BJ (cell line): Measurements from ENCODE around the gene EFHC1. TPM values are rescaled to one million over a fixed set of nuclear protein-coding genes. Genes with fewer than 3 reads are reported as not detected.
A peak's percentile ranks its signal among the peaks of the same experiment; 100 is the strongest.

ENCODE experiments used
- CTCF ChIA-PET: fragments of 350-600 bp; formaldehyde crosslinking; extraction: SDS; loops from one replicate; lab custom pipeline; 2021; ENCODE audit warnings: antibody characterized with exemption, inconsistent platforms; lab: Yijun Ruan, JAX
- POLR2A ChIA-PET: fragments of 300-600 bp; sonication (Branson Sonifier 250); formaldehyde crosslinking; extraction: SDS; loops from one replicate; lab custom pipeline; 2021; ENCODE audit warnings: antibody characterized with exemption; lab: Charles Lee
- DNase-seq: peaks from one replicate; pipeline ENCODE4 v3.0.0-alpha.2; 2011; ENCODE audit warnings: low read depth
- H3K27me3 ChIP-seq: 2 replicates; pipeline ENCODE4 v1.6.0; 2011; ENCODE audit warnings: low read length; ENCODE audit not compliant: control insufficient read depth, insufficient read depth
- H3K36me3 ChIP-seq: 2 replicates; pipeline ENCODE4 v1.5.1; 2011; ENCODE audit warnings: low read length; ENCODE audit not compliant: control insufficient read depth, insufficient read depth
- H3K4me3 ChIP-seq: 2 replicates; pipeline ENCODE4 v1.5.1; 2011; ENCODE audit warnings: low read depth, mild to moderate bottlenecking, control low read depth, low read length
- polyA plus RNA-seq: library from polyadenylated mRNA; depleted of rRNA; stranded (reverse); fragments of >200 nt; gene quantifications from 2 replicates; pipeline ENCODE4 v1.2.3, GENCODE V29; 2011
- TF ChIP-seq, protein P1 (sequence below): IDR thresholded peaks from 2 replicates; pipeline ENCODE4 v1.5.1; 2011; ENCODE audit warnings: low read depth, mild to moderate bottlenecking, control low read depth, inconsistent platforms, low read length, moderate library complexity; ENCODE audit not compliant: insufficient read depth

Gene EFHC1
- polyA plus RNA-seq, 1 experiment = 16.6 TPM

GRCh38 chr6:52538901-52539354, 118.8 kb downstream of the EFHC1 start:
- H3K36me3 ChIP-seq = peaks cover 6% of the 10 kb centered on the region
- no peaks in the 10 kb centered on the region for H3K27me3 ChIP-seq
- TF ChIP-seq, protein P1, sequence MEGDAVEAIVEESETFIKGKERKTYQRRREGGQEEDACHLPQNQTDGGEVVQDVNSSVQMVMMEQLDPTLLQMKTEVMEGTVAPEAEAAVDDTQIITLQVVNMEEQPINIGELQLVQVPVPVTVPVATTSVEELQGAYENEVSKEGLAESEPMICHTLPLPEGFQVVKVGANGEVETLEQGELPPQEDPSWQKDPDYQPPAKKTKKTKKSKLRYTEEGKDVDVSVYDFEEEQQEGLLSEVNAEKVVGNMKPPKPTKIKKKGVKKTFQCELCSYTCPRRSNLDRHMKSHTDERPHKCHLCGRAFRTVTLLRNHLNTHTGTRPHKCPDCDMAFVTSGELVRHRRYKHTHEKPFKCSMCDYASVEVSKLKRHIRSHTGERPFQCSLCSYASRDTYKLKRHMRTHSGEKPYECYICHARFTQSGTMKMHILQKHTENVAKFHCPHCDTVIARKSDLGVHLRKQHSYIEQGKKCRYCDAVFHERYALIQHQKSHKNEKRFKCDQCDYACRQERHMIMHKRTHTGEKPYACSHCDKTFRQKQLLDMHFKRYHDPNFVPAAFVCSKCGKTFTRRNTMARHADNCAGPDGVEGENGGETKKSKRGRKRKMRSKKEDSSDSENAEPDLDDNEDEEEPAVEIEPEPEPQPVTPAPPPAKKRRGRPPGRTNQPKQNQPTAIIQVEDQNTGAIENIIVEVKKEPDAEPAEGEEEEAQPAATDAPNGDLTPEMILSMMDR = no peak
- peak; percentile 59 for DNase-seq
- ChIA-PET POLR2A (interaction anchor here (1.6 kb wide), 1 partner anchor 36 kb away, joined by 3 read pairs; no protein-coding TSS in a partner anchor), CTCF (interaction anchor here (1.0 to 2.5 kb wide), 9 partner anchors 24 to 133 kb away, joined by 3 to 8 read pairs (median 3); no protein-coding TSS in a partner anchor)
- H3K4me3 ChIP-seq = no peak overlapping the region

DNA sequence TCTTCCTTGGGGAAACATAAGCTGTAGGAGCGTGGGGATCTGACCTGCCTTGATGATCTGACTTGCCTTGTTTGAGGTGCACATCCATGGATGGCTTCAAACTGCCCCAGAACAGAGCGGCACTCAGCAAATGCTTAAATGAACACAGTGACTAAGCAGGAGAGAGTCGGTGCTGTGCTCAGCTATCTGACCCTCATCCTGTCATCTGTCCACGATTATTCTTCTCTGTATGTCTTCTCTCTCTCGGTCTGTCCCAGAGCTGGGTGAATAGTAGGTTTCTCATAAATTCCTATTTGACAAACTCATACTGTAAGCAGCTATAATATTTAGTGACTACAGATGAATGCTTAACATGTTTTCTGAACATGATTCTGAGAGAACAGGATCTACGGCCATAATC, 119.5 kb downstream of the EFHC1 start:
- Histone ChIP-seq H3K27me3 (no peaks in the 10 kb centered on the region), H3K4me3 (no peak overlapping the region), H3K36me3 (peaks cover 5% of the 10 kb centered on the region)
- peak; percentile 75 for DNase-seq
- TF ChIP-seq, protein P1 = no peak
- CTCF ChIA-PET = interaction anchor here (0.6 to 3.8 kb wide), 12 partner anchors 12 to 134 kb away, joined by 3 to 20 read pairs (median 3); partner anchors contain the start of gene TRAM2
- POLR2A ChIA-PET = interaction anchor here (0.6 to 1.6 kb wide), 2 partner anchors 35 to 122 kb away, joined by 3 to 4 read pairs; no protein-coding TSS in a partner anchor

DNA sequence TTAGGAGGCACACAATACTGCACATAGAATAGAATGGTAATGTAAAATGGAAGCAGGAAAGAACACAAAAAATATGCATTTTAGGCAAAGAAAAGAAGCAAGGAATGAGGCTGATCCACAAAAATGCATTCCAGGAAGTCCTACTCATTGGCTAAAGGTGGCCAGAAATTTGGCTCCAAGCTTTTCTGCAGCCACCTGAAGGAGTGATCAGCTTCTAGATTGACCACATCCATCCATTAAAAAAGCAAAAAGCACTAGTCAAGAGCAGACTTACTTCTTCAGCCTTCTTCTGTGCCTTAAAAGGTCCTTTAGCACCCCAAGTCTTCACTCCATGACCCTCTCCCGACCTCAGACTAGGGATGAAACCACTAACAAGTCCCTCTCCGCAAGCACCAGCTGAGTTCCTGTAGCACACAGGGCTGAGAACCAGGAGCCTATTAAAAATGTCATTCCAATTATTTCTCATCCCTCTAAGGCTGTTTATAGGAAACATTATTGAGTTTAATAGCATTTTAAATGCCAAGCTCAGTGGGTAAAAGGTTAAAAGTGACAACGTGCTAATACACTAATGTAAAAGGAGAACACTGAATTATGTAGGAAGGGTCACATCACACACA, 120.3 kb downstream of the EFHC1 start:
- TF ChIP-seq, protein P1 = no peak
- H3K4me3 ChIP-seq = no peak overlapping the region
- CTCF ChIA-PET = interaction anchor here (0.6 to 3.8 kb wide), 9 partner anchors 11 to 124 kb away, joined by 3 to 20 read pairs (median 3); partner anchors contain the start of gene TRAM2
- no peaks in the 10 kb centered on the region for H3K27me3 ChIP-seq
- DNase-seq = peak; percentile 67
- POLR2A ChIA-PET = interaction anchor here (0.5 to 1.0 kb wide), 2 partner anchors 35 to 133 kb away, joined by 3 to 4 read pairs; no protein-coding TSS in a partner anchor
- H3K36me3 ChIP-seq = peaks cover 2% of the 10 kb centered on the region; the same call in 1 of the 2 replicates

- CTCF ChIA-PET = interaction anchor here (1.1 to 3.8 kb wide), 6 partner anchors 10 to 124 kb away, joined by 3 to 20 read pairs (median 4); partner anchors contain the start of gene TRAM2
- H3K4me3 ChIP-seq = no peak overlapping the region
- H3K36me3 ChIP-seq = peaks cover 2% of the 10 kb centered on the region; the same call in 1 of the 2 replicates
- no peaks in the 10 kb centered on the region for H3K27me3 ChIP-seq
- TF ChIP-seq, protein P1 = no peak
- POLR2A ChIA-PET = interaction anchor here (1.0 kb wide), 1 partner anchor 34 kb away, joined by 4 read pairs; no protein-coding TSS in a partner anchor
- DNase-seq = no peak
Measured at GRCh38 chr6:52541135-52541534, 121.0 kb downstream of the EFHC1 start.

DNA sequence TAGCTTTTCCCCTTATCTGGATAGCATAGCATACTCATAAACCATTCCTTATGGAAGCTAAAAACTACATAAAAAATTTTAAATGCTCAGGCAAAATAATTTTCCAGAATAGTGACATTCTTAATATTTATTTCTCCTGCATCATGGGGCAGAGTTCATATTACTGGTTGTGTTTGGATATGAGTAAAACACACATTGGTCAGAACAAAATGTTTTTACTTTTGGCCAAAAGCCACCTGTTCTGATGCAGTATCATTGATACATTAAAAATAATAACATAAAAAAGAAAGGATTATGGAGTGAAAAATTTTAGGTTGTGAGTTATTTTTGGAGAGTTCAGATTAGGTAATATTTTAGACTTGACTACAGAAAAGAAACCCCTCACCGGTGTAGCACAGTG, 123.1 kb downstream of the EFHC1 start:
- no peaks in the 10 kb centered on the region for H3K27me3 ChIP-seq
- H3K36me3 ChIP-seq = 0 out of 2 replicates have a peak, but pooled peaks cover 1% of the 10 kb centered on the region
- no peak for DNase-seq
- TF ChIP-seq, protein P1 = no peak
- no peak overlapping the region for H3K4me3 ChIP-seq
- ChIA-PET CTCF (interaction anchor here (1.1 to 3.8 kb wide), 5 partner anchors 13 to 127 kb away, joined by 3 to 20 read pairs (median 4); partner anchors contain the start of gene TRAM2), POLR2A (no interaction called here)
